ENCODE measurements around the gene CRACR2A. TPM values are rescaled to one million over a fixed set of nuclear protein-coding genes. Genes with fewer than 3 reads are reported as not detected.

CRACR2A gene
- total RNA-seq, 1 donor from 2014 or later: 6.2 TPM

GRCh38 chr12:3673981-3674708 lies 78.8 kb downstream of the CRACR2A start:
- H3K36me3 ChIP-seq (ENCODE audit: control insufficient read depth, insufficient read depth, low read length): no peaks in the 10 kb centered on the region
- TF ChIP-seq CTCF (IDR thresholded peaks at IDR 0.05; ENCODE audit: insufficient read depth, low read length, poor library complexity, severe bottlenecking): no peak
- H3K27me3 ChIP-seq (ENCODE audit: control insufficient read depth, insufficient read depth, low read length): no peaks in the 10 kb centered on the region
- no peak for DNase-seq (ENCODE audit: low read depth)
- H3K4me3 ChIP-seq (ENCODE audit: low read depth, low read length): no peak overlapping the region

- H3K27me3 ChIP-seq (ENCODE audit: control insufficient read depth, insufficient read depth, low read length): no peaks in the 10 kb centered on the region
- no peak overlapping the region for H3K4me3 ChIP-seq (ENCODE audit: low read depth, low read length)
- TF ChIP-seq CTCF (IDR thresholded peaks at IDR 0.05; ENCODE audit: insufficient read depth, low read length, poor library complexity, severe bottlenecking): no peak
- no peaks in the 10 kb centered on the region for H3K36me3 ChIP-seq (ENCODE audit: control insufficient read depth, insufficient read depth, low read length)
- DNase-seq (ENCODE audit: low read depth): no peak
These were observed 80.8 kb downstream of the CRACR2A start for GRCh38 chr12:3672113-3672509.

GRCh38 chr12:3671330-3672112 lies 81.4 kb downstream of the CRACR2A start:
- Histone ChIP-seq H3K36me3 (ENCODE audit: control insufficient read depth, insufficient read depth, low read length) (no peaks in the 10 kb centered on the region), H3K27me3 (ENCODE audit: control insufficient read depth, insufficient read depth, low read length) (no peaks in the 10 kb centered on the region), H3K4me3 (ENCODE audit: low read depth, low read length) (no peak overlapping the region)
- DNase-seq (ENCODE audit: low read depth): no peak
- TF ChIP-seq CTCF (IDR thresholded peaks at IDR 0.05; ENCODE audit: insufficient read depth, low read length, poor library complexity, severe bottlenecking): no peak

- no peaks in the 10 kb centered on the region for H3K36me3 ChIP-seq (ENCODE audit: control insufficient read depth, insufficient read depth, low read length)
- H3K4me3 ChIP-seq (ENCODE audit: low read depth, low read length): no peak overlapping the region
- no peaks in the 10 kb centered on the region for H3K27me3 ChIP-seq (ENCODE audit: control insufficient read depth, insufficient read depth, low read length)
- TF ChIP-seq CTCF (IDR thresholded peaks at IDR 0.05; ENCODE audit: insufficient read depth, low read length, poor library complexity, severe bottlenecking): no peak
- DNase-seq (ENCODE audit: low read depth): no peak
These were observed 82.8 kb downstream of the CRACR2A start for GRCh38 chr12:3670083-3670620.

- no peak for TF ChIP-seq CTCF (IDR thresholded peaks at IDR 0.05; ENCODE audit: insufficient read depth, low read length, poor library complexity, severe bottlenecking)
- no peak for DNase-seq (ENCODE audit: low read depth)
- H3K4me3 ChIP-seq (ENCODE audit: low read depth, low read length): no peak overlapping the region
- no peaks in the 10 kb centered on the region for H3K27me3 ChIP-seq (ENCODE audit: control insufficient read depth, insufficient read depth, low read length)
- H3K36me3 ChIP-seq (ENCODE audit: control insufficient read depth, insufficient read depth, low read length): no peaks in the 10 kb centered on the region
These were observed 83.3 kb downstream of the CRACR2A start for GRCh38 chr12:3669594-3669993.
